ENCODE data around the gene LTBP4. TPM values are rescaled to one million over a fixed set of nuclear protein-coding genes. Genes with fewer than 3 reads are reported as not detected.

LTBP4 gene, protein sequence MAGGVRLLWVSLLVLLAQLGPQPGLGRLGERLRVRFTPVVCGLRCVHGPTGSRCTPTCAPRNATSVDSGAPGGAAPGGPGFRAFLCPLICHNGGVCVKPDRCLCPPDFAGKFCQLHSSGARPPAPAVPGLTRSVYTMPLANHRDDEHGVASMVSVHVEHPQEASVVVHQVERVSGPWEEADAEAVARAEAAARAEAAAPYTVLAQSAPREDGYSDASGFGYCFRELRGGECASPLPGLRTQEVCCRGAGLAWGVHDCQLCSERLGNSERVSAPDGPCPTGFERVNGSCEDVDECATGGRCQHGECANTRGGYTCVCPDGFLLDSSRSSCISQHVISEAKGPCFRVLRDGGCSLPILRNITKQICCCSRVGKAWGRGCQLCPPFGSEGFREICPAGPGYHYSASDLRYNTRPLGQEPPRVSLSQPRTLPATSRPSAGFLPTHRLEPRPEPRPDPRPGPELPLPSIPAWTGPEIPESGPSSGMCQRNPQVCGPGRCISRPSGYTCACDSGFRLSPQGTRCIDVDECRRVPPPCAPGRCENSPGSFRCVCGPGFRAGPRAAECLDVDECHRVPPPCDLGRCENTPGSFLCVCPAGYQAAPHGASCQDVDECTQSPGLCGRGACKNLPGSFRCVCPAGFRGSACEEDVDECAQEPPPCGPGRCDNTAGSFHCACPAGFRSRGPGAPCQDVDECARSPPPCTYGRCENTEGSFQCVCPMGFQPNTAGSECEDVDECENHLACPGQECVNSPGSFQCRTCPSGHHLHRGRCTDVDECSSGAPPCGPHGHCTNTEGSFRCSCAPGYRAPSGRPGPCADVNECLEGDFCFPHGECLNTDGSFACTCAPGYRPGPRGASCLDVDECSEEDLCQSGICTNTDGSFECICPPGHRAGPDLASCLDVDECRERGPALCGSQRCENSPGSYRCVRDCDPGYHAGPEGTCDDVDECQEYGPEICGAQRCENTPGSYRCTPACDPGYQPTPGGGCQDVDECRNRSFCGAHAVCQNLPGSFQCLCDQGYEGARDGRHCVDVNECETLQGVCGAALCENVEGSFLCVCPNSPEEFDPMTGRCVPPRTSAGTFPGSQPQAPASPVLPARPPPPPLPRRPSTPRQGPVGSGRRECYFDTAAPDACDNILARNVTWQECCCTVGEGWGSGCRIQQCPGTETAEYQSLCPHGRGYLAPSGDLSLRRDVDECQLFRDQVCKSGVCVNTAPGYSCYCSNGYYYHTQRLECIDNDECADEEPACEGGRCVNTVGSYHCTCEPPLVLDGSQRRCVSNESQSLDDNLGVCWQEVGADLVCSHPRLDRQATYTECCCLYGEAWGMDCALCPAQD (N-terminal part only)
- 44.7 and 62.8 TPM in 2 replicates for total RNA-seq

GRCh38 chr19:40601134-40601974 is at the start of gene LTBP4:
LTBP4 (plus strand) TSS chr19:40601369; CDS start chr19:40601388, 19 bp downstream.

DNA sequence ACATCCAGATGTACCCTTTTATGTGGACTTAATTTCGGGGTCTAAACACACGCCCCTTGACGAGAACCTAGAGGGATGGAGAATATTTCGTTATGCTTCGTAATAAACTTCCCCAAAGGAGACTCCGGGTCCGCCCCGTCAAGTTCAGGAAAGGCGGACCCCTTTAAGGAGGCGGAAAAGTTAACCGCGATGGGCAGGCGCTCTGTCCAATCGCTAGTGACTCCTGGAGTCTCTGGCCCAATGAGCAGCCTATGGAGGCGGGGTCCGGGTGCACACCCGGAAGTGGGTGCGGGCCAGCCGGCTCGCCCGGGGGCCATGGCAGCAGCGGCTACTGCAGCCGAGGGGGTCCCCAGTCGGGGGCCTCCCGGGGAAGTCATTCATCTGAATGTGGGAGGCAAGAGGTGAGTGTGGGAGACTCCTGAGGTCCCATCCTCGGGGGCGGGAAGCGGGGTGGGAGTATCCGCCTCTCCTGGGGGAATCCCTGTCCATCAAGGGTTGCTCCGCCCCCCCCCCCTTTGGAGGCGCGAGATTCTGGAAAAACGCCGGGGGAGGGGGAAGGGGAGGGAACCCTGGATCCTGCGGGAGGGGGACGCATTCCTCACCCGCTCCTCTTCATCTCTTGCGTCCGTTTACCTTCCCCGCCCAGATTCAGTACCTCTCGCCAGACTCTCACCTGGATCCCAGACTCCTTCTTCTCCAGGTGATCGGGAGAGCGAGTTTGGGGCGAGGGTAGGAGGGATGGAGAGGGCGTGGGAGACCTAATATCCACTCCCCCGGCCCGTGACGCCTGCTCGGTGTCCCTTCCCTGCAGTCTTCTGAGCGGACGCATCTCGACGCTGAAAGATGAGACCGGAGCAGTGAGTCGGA is 24.4 kb upstream of the LTBP4 start, which contains the start of gene SHKBP1:
SHKBP1 (plus strand) TSS at position 289 of the 867 bp plus-strand sequence; CDS start at position 316, 27 bp downstream.

Other genes starting within 250 kb of the LTBP4 start
- 0.22 and 0.39 TPM in 2 replicates for gene HIPK4, start 211.2 kb upstream of the LTBP4 start, total RNA-seq
- 2.4 and 9.4 TPM in 2 replicates for gene PRX, start 188.0 kb upstream of the LTBP4 start, total RNA-seq
- 26.7 and 29.0 TPM in 2 replicates for gene SERTAD1, start 175.4 kb upstream of the LTBP4 start, total RNA-seq
- gene SERTAD3, start 157.0 kb upstream of the LTBP4 start, total RNA-seq, result 55.0 and 79.2 TPM in 2 replicates
- 96.6 and 126 TPM in 2 replicates for gene BLVRB, start 135.6 kb upstream of the LTBP4 start, total RNA-seq
- under 0.01 and 1.5 TPM in 2 replicates for gene SPTBN4, start 134.4 kb upstream of the LTBP4 start, total RNA-seq
- 30.6 and 44.4 TPM in 2 replicates for gene SHKBP1, start 24.5 kb upstream of the LTBP4 start, total RNA-seq
- 38.6 and 39.3 TPM in 2 replicates for gene NUMBL, start 89.3 kb downstream of the LTBP4 start, total RNA-seq
- 44.7 and 48.7 TPM in 2 replicates for gene COQ8B, start 115.5 kb downstream of the LTBP4 start, total RNA-seq
- gene ITPKC, start 115.7 kb downstream of the LTBP4 start, total RNA-seq, result 40.1 and 52.2 TPM in 2 replicates
- gene ACTMAP, start 149.1 kb downstream of the LTBP4 start, total RNA-seq, result 0.79 and 1.7 TPM in 2 replicates
- gene SNRPA, start 149.8 kb downstream of the LTBP4 start, total RNA-seq, result 36.1 and 61.5 TPM in 2 replicates
- gene MIA, start 174.2 kb downstream of the LTBP4 start, total RNA-seq, result 0.79 TPM in 1 of 2 replicates, not detected in the other
- 10.2 and 16.7 TPM in 2 replicates for gene RAB4B, start 176.9 kb downstream of the LTBP4 start, total RNA-seq
- 60.1 and 71.8 TPM in 2 replicates for gene EGLN2, start 197.8 kb downstream of the LTBP4 start, total RNA-seq
- gene CYP2A6, start 249.1 kb downstream of the LTBP4 start, total RNA-seq, result not detected in 2 replicates

Data from placental epithelial cell (primary cell).